Fibroblast of lung (primary cell): ENCODE data around the gene FRMD4A. TPM values are rescaled to one million over a fixed set of nuclear protein-coding genes. Genes with fewer than 3 reads are reported as not detected.

Experiments used
- DNase-seq, 2 donors: peaks; one replicate each; pipeline versions ENCODE4 v3.0.0 to v3.0.0-alpha.2; 2010; ENCODE audit warnings: low read depth in 2 of 2
- H2AFZ ChIP-seq: 2 replicates; pipeline ENCODE4 v1.5.1; 2012; ENCODE audit warnings: low read length, control low read depth, inconsistent platforms
- H3K27ac ChIP-seq: 2 replicates; pipeline ENCODE4 v1.5.1; 2011; ENCODE audit warnings: low read length, control low read depth; ENCODE audit not compliant: insufficient read depth
- H3K27me3 ChIP-seq: 2 replicates; pipeline ENCODE4 v1.5.1; 2011; ENCODE audit warnings: mild to moderate bottlenecking, low read length; ENCODE audit not compliant: control insufficient read depth, insufficient read depth
- H3K36me3 ChIP-seq: 2 replicates; pipeline ENCODE4 v1.5.1; 2011; ENCODE audit warnings: low read length; ENCODE audit not compliant: control insufficient read depth, insufficient read depth
- H3K4me1 ChIP-seq: 2 replicates; pipeline ENCODE4 v1.5.1; 2011; ENCODE audit warnings: low read length; ENCODE audit not compliant: control insufficient read depth, insufficient read depth; ENCODE audit errors: extremely low read depth
- H3K4me2 ChIP-seq: 2 replicates; pipeline ENCODE4 v1.5.1; 2011; ENCODE audit warnings: low read length, control low read depth; ENCODE audit not compliant: insufficient read depth; ENCODE audit errors: extremely low read depth
- H3K4me3 ChIP-seq, 4 experiments: fragments of 200-600 bp in 1 of 4; sonication (generic) in 1 of 4; replicated peaks in 1 of 4; 2 replicates each; pipeline ENCODE4 v1.5.1; 2011 to 2016; ENCODE audit warnings: low read length in 4 of 4, low read depth in 3 of 4, mild to moderate bottlenecking in 3 of 4, control low read depth in 2 of 4, inconsistent platforms in 1 of 4, mixed read lengths in 1 of 4; ENCODE audit not compliant: insufficient read depth in 1 of 4; ENCODE audit errors: control extremely low read depth in 1 of 4
- H3K79me2 ChIP-seq: 2 replicates; pipeline ENCODE4 v1.5.1; 2012; ENCODE audit warnings: mild to moderate bottlenecking, low read length, inconsistent platforms; ENCODE audit not compliant: control insufficient read depth, insufficient read depth
- H3K9ac ChIP-seq: 2 replicates; pipeline ENCODE4 v1.5.1; 2011; ENCODE audit warnings: mild to moderate bottlenecking, low read length, control low read depth; ENCODE audit not compliant: insufficient read depth
- H3K9me3 ChIP-seq: 2 replicates; pipeline ENCODE4 v1.5.1; 2012; ENCODE audit warnings: low read depth, low read length; ENCODE audit not compliant: control insufficient read depth, insufficient read depth
- H4K20me1 ChIP-seq: 2 replicates; pipeline ENCODE4 v1.5.1; 2011; ENCODE audit warnings: low read length; ENCODE audit not compliant: control insufficient read depth, insufficient read depth; ENCODE audit errors: extremely low read depth
- CTCF ChIP-seq, 2 donors: IDR thresholded peaks in 1 of 2; conservative IDR thresholded peaks in 1 of 2; 1 replicate in 1 of 2; 2 replicates in 1 of 2; pipeline ENCODE4 v1.5.1; 2011 to 2012; ENCODE audit warnings: low read length in 2 of 2, control low read depth in 1 of 2, inconsistent platforms in 1 of 2, low read depth in 1 of 2, mild to moderate bottlenecking in 1 of 2
- EZH2 ChIP-seq: IDR thresholded peaks from 2 replicates; pipeline ENCODE4 v1.5.1; 2012; ENCODE audit warnings: low read length, control low read depth, mild to moderate bottlenecking; ENCODE audit errors: missing control alignments
- polyA plus RNA-seq, 2 donors: library from polyadenylated mRNA; depleted of rRNA in 1 of 2; stranded (reverse) in 1 of 2; unstranded in 1 of 2; fragments of >200 nt; gene quantifications; 2 replicates each; pipeline ENCODE4 v1.2.1, GENCODE V29; 2011 to 2012; ENCODE audit warnings: missing spikeins in 1 of 2
- total RNA-seq: library from RNA; depleted of rRNA; stranded (reverse); fragments of >200 nt; gene quantifications from 2 replicates; pipeline ENCODE4 v1.2.1, GENCODE V29; 2014

The FRMD4A gene
- total and polyA plus RNA-seq, 2 donors (not counting 1 experiment from before 2014, with no cell fraction given): 26.9 to 63.6 TPM

- Histone ChIP-seq H3K4me2 (no peak overlapping the region), H3K36me3 (no peaks in the 10 kb centered on the region), H2AFZ (no peak overlapping the region), H4K20me1 (no peaks in the 10 kb centered on the region), H3K27ac (no peak overlapping the region), H3K27me3 (no peaks in the 10 kb centered on the region), H3K4me1 (no peaks in the 10 kb centered on the region), H3K79me2 (no peaks in the 10 kb centered on the region), H3K9me3 (no peaks in the 10 kb centered on the region), H3K4me3 (no peak overlapping the region), H3K9ac (no peak overlapping the region)
- TF ChIP-seq CTCF (conservative IDR thresholded peaks at IDR 0.05 in 1 of 2, IDR thresholded peaks at IDR 0.05 in 1 of 2; ENCODE audit: low read depth in 1 of 2, low read length in 2 of 2) (no peak), EZH2 (no peak)
- DNase-seq: no peak
Observed at GRCh38 chr10:14035506-14035905, 295.2 kb downstream of the FRMD4A start.

- H3K9me3 ChIP-seq: no peaks in the 10 kb centered on the region
- no peaks in the 10 kb centered on the region for H4K20me1 ChIP-seq
Observed at GRCh38 chr10:14032406-14032998, 298.2 kb downstream of the FRMD4A start.

GRCh38 chr10:14026325-14026724 lies 304.4 kb downstream of the FRMD4A start:
- H3K4me2 ChIP-seq: no peak overlapping the region
- peaks cover 7% of the 10 kb centered on the region for H3K27me3 ChIP-seq
- no peak for TF ChIP-seq EZH2
- TF ChIP-seq CTCF (conservative IDR thresholded peaks at IDR 0.05 in 1 of 2, IDR thresholded peaks at IDR 0.05 in 1 of 2; ENCODE audit: low read depth in 1 of 2, low read length in 2 of 2): no peak
- H3K79me2 ChIP-seq: no peaks in the 10 kb centered on the region
- no peaks in the 10 kb centered on the region for H3K9me3 ChIP-seq
- H3K36me3 ChIP-seq: no peaks in the 10 kb centered on the region
- H2AFZ ChIP-seq: no peak overlapping the region
- H4K20me1 ChIP-seq: no peaks in the 10 kb centered on the region
- H3K9ac ChIP-seq: no peak overlapping the region
- no peak for DNase-seq
- H3K4me1 ChIP-seq: peaks cover 9% of the 10 kb centered on the region
- no peak overlapping the region for H3K4me3 ChIP-seq
- no peak overlapping the region for H3K27ac ChIP-seq

More at GRCh38 chr10:14032406-14032998, 298.2 kb downstream of the FRMD4A start:
- peak in 1 of 2 donors; percentile 17 for DNase-seq
- TF ChIP-seq CTCF (conservative IDR thresholded peaks at IDR 0.05 in 1 of 2, IDR thresholded peaks at IDR 0.05 in 1 of 2; ENCODE audit: low read depth in 1 of 2, low read length in 2 of 2): peak; percentile 62 to 66
- TF ChIP-seq EZH2: no peak
- no peak overlapping the region for H3K27ac ChIP-seq
- H3K36me3 ChIP-seq: no peaks in the 10 kb centered on the region
- no peaks in the 10 kb centered on the region for H3K79me2 ChIP-seq
- no peak overlapping the region for H2AFZ ChIP-seq
- no peaks in the 10 kb centered on the region for H3K4me1 ChIP-seq
- H3K27me3 ChIP-seq: no peaks in the 10 kb centered on the region
- H3K4me3 ChIP-seq: no peak overlapping the region
- no peak overlapping the region for H3K9ac ChIP-seq
- H3K4me2 ChIP-seq: no peak overlapping the region
